ENCODE measurements around the gene SDR9C7.

Gene SDR9C7

DNA sequence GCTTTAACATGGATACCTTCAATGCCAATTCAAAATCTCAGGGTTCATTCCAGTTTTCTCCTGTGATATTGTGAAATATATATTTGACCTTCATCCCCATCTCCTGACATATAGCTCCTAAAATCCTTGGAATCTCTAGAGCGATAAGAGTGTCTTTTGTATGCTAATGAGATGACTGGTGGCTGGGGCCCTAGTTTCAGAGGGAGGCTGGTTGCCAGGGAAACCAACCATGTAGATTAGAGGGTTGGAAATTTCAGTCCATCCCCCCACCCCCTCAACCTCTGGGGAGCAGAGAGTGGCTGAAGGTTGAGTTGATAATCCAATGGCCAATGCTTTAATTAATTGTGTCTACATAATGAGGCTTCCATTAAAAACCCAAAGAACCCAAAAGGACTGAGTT is 59.4 kb downstream of the SDR9C7 start:
- Histone ChIP-seq H3K27me3 (ENCODE audit: control insufficient read depth in 1 of 2, insufficient read depth in 2 of 2, low read length in 2 of 2) (no peaks in the 10 kb centered on the region), H3K9me3 (ENCODE audit: control insufficient read depth in 2 of 2, low read length in 2 of 2) (no peaks in the 10 kb centered on the region), H3K36me3 (ENCODE audit: control insufficient read depth in 2 of 2, insufficient read depth in 2 of 2, low read length in 2 of 2) (no peaks in the 10 kb centered on the region), H3K9ac (ENCODE audit: low read length in 2 of 2) (no peak overlapping the region), H3K27ac (ENCODE audit: low read length) (no peak overlapping the region), H3K4me1 (ENCODE audit: control insufficient read depth, insufficient read depth, low read length) (no peaks in the 10 kb centered on the region), H3K4me3 (ENCODE audit: low read length in 2 of 2) (no peak overlapping the region)

DNA sequence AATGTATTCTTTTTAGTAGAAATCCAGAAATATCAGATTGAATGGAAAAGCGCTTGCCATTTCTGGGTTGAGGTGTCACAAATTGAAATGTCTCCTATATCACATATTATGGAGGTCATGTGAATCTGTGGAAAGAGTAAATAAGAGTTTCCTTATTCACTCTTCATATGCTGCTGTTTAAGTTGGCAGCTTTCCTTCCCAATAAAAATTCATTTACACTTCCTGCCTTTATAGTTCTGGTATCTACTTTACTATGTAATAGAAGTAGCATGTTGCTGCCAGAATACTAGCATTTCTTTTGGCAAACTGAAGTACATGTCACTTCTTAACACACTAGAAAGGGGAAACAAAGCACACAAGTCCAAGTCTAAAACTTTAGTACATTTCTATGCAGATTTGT is 60.8 kb downstream of the SDR9C7 start:
- Histone ChIP-seq H3K9me3 (ENCODE audit: control insufficient read depth in 2 of 2, low read length in 2 of 2) (no peaks in the 10 kb centered on the region), H3K27me3 (ENCODE audit: control insufficient read depth in 1 of 2, insufficient read depth in 2 of 2, low read length in 2 of 2) (no peaks in the 10 kb centered on the region), H3K27ac (ENCODE audit: low read length) (no peak overlapping the region), H3K4me1 (ENCODE audit: control insufficient read depth, insufficient read depth, low read length) (no peaks in the 10 kb centered on the region), H3K36me3 (ENCODE audit: control insufficient read depth in 2 of 2, insufficient read depth in 2 of 2, low read length in 2 of 2) (no peaks in the 10 kb centered on the region), H3K9ac (ENCODE audit: low read length in 2 of 2) (no peak overlapping the region), H3K4me3 (ENCODE audit: low read length in 2 of 2) (no peak overlapping the region)

Data from stomach smooth muscle (tissue), 2 donors.